GM10266 (cell line): ENCODE measurements around the gene ZNF836.

Source experiments
- DNase-seq: peaks from one replicate; pipeline ENCODE4 v3.0.0; 2012; ENCODE audit errors: extremely low spot score
- TF ChIP-seq, protein P1 (sequence below): IDR thresholded peaks from 2 replicates; pipeline ENCODE4 v1.5.1; 2012; ENCODE audit warnings: mild to moderate bottlenecking, low read depth; ENCODE audit not compliant: control insufficient read depth, insufficient read depth; ENCODE audit errors: missing control alignments

ZNF836 gene

GRCh38 chr19:52120286-52120685, 51.1 kb downstream of the ZNF836 start:
- TF ChIP-seq, protein P1, sequence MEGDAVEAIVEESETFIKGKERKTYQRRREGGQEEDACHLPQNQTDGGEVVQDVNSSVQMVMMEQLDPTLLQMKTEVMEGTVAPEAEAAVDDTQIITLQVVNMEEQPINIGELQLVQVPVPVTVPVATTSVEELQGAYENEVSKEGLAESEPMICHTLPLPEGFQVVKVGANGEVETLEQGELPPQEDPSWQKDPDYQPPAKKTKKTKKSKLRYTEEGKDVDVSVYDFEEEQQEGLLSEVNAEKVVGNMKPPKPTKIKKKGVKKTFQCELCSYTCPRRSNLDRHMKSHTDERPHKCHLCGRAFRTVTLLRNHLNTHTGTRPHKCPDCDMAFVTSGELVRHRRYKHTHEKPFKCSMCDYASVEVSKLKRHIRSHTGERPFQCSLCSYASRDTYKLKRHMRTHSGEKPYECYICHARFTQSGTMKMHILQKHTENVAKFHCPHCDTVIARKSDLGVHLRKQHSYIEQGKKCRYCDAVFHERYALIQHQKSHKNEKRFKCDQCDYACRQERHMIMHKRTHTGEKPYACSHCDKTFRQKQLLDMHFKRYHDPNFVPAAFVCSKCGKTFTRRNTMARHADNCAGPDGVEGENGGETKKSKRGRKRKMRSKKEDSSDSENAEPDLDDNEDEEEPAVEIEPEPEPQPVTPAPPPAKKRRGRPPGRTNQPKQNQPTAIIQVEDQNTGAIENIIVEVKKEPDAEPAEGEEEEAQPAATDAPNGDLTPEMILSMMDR, result no peak
- no peak for DNase-seq

GRCh38 chr19:52115526-52116053, 55.8 kb downstream of the ZNF836 start:
- TF ChIP-seq, protein P1, result no peak
- no peak for DNase-seq

DNA sequence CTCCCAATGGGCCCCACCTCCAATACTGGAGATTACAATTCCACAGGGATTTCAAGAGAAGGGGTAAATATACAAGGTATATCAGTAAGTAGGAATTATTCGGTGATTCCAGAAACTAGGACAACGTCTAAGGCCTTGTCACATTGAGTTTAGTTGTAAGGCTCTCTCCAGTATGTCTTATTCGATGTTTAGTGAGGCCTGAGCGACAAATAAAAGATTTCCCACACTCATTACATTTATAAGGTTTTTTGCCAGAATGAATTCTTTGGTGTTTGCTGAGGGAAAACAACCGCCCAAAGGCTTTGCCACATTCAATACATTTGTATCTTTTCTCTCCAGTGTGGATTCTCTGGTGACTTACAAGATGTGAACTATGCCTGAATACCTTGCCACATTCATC, 56.7 kb downstream of the ZNF836 start:
- no peak for DNase-seq
- TF ChIP-seq, protein P1, result no peak

DNA sequence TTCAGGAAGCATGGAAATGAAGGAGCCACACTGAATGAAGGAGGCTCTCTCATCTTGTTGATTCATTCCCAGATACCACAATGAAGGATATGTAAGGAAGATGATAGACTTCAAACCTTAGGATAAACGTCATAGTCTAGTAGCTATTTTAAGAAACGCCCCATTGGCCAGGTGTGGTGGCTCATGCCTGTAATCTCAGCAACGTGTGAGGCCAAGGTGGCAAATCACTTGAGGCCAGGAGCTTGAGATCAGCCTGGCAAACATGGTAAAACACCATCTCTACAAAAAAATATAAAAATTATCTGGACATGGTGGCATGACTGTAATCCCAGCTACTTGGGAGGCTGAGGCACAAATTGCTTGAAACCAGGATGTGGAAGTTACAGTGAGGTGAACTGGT, 58.8 kb downstream of the ZNF836 start:
- TF ChIP-seq, protein P1, result no peak
- no peak for DNase-seq

GRCh38 chr19:52110780-52111179, 60.6 kb downstream of the ZNF836 start:
- no peak for DNase-seq
- TF ChIP-seq, protein P1, result no peak
